HFF-Myc (cell line): ENCODE results near the gene SPPL3.

Source experiments
- DNase-seq: peaks from one replicate; pipeline ENCODE4 v3.0.0-alpha.2; 2011; ENCODE audit warnings: low read depth; ENCODE audit errors: extremely low read depth
- H3K4me3 ChIP-seq: replicated peaks from 2 replicates; pipeline ENCODE4 v1.5.1; 2011; ENCODE audit warnings: low read depth, mild to moderate bottlenecking, control low read depth, low read length
- TF ChIP-seq, protein P1 (sequence below): IDR thresholded peaks from 2 replicates; pipeline ENCODE4 v1.5.1; 2012; ENCODE audit warnings: mild to moderate bottlenecking, low read depth, low read length, control low read depth; ENCODE audit errors: missing control alignments

SPPL3 gene

DNA sequence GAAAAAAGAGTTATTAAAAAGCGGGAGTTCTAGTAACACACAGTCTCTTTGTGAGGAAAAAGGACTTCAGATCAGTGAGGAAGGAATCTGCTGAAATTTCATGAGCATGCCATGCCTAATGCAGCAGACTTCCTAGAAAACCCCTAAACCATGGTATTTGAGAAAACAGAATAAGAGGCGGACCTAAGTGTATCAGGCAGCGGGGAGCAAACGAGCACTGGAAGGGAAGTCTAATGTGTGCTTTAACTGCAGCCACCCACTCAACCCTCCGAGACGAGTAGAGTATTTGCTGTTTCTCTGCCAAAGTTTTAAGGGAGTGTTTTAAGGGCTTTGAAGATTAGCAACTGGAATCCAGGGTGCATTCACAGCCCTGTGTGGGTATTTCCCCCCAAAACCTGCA is 142.1 kb downstream of the SPPL3 start:
- TF ChIP-seq, protein P1, sequence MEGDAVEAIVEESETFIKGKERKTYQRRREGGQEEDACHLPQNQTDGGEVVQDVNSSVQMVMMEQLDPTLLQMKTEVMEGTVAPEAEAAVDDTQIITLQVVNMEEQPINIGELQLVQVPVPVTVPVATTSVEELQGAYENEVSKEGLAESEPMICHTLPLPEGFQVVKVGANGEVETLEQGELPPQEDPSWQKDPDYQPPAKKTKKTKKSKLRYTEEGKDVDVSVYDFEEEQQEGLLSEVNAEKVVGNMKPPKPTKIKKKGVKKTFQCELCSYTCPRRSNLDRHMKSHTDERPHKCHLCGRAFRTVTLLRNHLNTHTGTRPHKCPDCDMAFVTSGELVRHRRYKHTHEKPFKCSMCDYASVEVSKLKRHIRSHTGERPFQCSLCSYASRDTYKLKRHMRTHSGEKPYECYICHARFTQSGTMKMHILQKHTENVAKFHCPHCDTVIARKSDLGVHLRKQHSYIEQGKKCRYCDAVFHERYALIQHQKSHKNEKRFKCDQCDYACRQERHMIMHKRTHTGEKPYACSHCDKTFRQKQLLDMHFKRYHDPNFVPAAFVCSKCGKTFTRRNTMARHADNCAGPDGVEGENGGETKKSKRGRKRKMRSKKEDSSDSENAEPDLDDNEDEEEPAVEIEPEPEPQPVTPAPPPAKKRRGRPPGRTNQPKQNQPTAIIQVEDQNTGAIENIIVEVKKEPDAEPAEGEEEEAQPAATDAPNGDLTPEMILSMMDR, result no peak
- no peak overlapping the region for H3K4me3 ChIP-seq
- DNase-seq, result no peak

DNA sequence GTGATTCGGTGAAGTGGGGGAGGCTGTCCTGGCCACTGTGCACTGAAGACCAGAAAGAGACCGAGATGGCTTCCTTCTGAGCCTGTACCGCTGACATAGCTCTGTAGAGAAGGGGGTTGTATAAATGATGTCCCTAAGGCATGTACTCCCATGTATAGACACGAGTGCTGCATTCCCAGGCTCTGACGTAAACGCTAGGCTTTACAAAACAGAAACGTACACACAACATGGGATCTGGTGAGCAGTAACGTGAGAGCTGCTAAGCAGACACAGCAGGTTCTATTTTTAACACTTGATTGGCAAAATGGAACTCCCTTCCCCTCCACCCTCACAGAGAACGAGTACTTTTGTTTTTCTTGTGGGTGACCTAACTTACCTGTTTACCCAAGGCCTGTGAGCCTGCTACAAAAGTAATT is 142.6 kb downstream of the SPPL3 start:
- DNase-seq, result no peak
- TF ChIP-seq, protein P1, result no peak
- H3K4me3 ChIP-seq, result no peak overlapping the region

DNA sequence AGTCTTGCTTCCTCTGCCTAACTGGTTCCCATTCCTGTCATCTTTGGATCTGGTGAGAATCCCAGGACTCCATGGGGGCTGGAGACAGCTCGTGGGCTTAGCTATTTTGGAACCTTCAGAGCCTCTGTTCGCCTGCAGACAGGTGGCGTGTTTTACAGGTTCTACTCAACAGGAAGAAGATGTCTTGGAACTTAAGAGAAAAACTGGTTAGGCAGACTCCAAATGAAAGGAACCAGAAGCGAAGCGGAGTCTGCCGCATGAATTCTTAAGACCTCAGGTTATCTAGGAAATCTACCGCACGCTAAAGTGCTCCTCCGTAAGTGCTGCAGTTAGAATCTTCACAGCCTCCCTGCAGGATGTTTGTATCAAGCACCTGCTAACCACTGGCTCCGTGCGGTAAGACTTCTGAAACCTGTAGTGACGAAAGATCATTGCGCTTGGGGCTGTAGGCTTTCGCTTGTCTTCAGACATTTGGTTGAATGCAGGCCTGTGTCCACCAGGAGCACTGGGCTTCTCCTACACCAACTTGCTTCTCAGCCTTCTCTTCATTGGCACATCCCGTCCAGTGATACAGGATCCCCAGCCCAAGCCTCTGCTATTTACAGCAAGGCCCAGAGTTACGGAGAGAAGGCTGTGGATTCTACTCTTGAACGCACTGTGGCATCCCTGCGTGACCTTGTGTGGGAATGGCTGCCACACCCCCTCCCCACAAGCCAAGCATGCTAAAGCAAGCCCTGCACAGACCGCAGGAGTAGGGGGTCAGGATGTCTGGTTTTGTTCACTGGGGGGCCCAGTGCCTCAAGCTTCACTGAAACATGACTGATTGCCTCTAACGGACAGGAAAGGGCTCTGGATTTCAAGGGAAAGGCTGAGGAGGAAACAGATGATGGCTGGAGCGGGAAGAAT is 143.6 kb downstream of the SPPL3 start:
- no peak overlapping the region for H3K4me3 ChIP-seq
- TF ChIP-seq, protein P1, result no peak
- DNase-seq, result no peak

DNA sequence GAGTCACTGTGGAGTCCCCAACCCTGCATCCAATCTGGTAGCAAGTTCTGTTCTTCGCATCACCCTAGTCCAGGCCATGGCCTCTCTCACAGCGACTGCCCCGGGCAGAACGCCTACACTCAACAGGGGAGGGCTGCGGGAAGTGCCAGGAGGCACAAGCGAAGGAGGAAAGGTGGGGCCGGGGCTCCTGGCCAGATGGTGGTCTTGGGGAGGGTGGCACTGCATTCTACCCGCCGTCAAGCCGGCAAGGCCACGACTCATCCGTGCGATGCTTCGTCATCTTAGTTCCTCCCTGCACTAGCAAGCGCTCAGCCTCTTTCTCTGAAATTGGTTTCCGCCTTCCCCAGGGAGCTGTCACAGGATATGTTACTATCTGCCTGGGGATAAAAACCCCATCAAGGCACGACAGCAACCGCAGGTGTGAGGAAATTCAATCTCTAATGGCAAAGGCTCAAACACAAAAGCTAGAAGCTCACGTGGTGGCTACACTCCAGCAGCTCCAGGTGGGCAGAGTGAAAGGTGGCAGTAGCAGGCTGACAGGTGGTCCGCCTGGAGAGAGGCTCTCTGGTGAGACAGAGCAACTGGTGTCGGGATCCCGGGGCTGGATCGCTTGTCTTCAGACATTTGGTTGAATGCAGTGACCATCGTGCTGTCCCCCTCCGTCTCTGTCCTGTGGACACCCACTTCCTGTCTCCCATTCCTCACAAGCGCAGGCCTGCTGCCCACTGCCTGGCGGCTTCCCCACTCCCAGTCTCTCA is 144.4 kb downstream of the SPPL3 start:
- TF ChIP-seq, protein P1, result no peak
- H3K4me3 ChIP-seq, result no peak overlapping the region
- no peak for DNase-seq

DNA sequence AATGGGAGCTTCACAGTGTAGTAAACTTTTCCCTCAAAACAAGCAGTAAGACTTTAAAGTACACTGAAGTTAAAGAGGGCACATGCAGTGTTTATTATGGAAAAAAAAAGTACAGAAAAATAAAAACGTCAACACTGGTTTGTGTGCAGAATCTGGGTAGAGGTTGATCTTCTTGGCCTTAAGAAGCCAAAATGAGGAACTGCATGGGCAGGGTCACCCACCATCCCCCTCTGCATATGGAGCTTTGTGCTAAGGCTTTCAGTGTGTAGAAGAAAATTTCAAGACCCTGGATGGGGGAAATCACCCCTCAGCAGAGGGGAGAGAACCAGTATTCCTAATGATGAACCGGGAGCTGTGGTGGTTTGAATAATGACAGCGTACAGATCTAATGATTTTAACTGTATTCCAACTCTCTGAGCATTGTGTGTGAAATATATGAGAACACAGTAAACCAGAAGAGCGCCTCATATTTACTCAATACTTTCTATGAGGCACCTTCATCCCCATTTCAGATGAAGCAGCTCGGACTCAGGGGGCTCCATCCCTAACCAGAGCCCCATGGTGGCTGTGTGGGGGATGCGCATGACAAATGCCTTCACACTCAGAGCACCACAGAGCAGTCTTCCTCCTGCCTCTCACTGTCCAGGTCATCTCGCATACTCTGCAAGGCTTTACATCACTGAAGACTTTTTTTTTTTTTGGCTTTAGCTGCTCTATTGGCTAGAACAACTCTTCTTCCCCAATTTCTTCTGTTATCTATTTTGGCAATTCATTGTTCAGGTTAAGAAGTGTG is 145.2 kb downstream of the SPPL3 start:
- no peak for DNase-seq
- no peak overlapping the region for H3K4me3 ChIP-seq
- TF ChIP-seq, protein P1, result no peak

DNA sequence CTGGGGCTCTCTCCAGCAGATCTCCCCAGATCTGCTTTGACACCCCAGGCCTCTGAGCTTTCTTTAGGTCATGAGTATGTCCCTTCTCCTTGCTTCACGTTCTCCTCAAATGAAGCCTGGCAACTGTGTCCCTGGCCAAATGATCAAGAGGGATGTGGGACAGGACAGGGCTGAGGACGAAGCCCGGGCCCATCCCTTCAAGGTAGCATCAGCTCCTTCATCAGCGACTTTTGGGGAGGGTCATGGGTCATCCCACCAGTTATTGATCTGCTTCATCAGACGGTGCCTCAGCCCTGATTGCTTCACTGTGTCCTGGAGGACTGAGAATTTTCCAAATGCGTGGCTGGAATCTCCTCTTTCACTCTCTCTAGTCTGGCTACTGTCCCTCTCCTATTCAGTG is 146.2 kb downstream of the SPPL3 start:
- DNase-seq, result no peak
- TF ChIP-seq, protein P1, result no peak

More for the DNA sequence above, 146.2 kb downstream of the SPPL3 start:
- H3K4me3 ChIP-seq, result no peak overlapping the region
